Measurements from ENCODE around the gene SYT13.

DNA sequence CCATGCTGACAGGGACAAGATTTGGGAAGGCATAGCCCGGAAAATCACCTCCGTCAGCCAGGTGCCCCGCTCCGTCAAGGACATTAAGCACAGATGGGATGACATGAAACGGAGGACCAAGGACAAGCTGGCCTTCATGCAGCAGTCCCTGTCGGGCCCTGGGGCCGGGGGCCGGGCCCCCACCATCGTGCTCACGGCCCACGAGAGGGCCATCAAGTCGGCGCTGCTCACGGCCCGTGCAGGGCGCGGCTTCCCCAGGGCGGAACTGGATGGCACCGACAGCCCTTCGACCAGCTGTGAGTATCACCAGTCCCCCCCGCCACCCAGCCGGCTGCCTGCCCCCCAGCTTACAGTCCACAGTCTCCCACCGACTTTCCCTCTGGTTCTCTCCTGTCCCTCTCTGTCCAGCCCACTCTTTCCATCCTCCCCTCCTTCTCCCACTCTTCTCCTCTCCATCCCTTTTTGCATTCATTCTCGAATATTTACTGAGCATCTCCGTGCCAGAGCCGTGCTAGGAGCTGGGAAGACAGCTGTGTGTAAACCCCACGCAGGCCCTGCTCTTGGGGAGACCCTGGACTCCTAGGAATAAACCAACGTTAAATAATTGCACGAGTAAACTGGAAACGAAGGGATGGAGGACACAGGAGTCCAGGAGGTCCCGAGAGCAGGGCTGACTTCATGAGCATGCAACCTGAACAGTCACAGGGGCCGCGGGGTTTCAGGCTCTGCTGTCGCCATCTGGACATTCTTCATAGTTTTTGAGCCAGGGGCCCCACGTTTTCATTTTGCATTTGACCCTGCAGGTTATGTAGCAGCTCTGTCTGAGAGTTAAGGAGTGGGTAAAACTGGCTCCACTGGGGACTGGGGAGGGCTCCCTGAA, 76.9 kb downstream of the SYT13 start:
- TF ChIP-seq, protein P1, sequence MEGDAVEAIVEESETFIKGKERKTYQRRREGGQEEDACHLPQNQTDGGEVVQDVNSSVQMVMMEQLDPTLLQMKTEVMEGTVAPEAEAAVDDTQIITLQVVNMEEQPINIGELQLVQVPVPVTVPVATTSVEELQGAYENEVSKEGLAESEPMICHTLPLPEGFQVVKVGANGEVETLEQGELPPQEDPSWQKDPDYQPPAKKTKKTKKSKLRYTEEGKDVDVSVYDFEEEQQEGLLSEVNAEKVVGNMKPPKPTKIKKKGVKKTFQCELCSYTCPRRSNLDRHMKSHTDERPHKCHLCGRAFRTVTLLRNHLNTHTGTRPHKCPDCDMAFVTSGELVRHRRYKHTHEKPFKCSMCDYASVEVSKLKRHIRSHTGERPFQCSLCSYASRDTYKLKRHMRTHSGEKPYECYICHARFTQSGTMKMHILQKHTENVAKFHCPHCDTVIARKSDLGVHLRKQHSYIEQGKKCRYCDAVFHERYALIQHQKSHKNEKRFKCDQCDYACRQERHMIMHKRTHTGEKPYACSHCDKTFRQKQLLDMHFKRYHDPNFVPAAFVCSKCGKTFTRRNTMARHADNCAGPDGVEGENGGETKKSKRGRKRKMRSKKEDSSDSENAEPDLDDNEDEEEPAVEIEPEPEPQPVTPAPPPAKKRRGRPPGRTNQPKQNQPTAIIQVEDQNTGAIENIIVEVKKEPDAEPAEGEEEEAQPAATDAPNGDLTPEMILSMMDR (conservative IDR thresholded peaks at IDR 0.05 in 1 of 2, IDR thresholded peaks at IDR 0.05 in 1 of 2; ENCODE audit: extremely low read depth in 1 of 2, insufficient read depth in 1 of 2, low read depth in 1 of 2, low read length in 2 of 2), result no peak
- TF ChIP-seq EZH2 (IDR thresholded peaks at IDR 0.05; ENCODE audit: borderline replicate concordance, low read length), result no peak

Data from mammary epithelial cell (primary cell).